NOMO-1 treated with dmso at 0.1 percent for 144 hours (cell line): ENCODE data around the gene TMEM208.

ENCODE experiments used
- DNase-seq: peaks from one replicate; lab custom pipeline; 2025; ENCODE audit not compliant: unreplicated experiment; lab: John Stamatoyannopoulos, UW

Gene TMEM208

GRCh38 chr16:67271446-67271845, 44.5 kb downstream of the TMEM208 start:
- no peak for DNase-seq

- no peak for DNase-seq
These were observed 48.4 kb downstream of the TMEM208 start for GRCh38 chr16:67275321-67275720.

- DNase-seq: no peak
These were observed 50.5 kb downstream of the TMEM208 start for GRCh38 chr16:67277294-67277998.

- DNase-seq: no peak
These were observed 51.3 kb downstream of the TMEM208 start for GRCh38 chr16:67277999-67278772.
